Lower leg skin (tissue), 4 donors: ENCODE data around the gene GABRB2. TPM values are rescaled to one million over a fixed set of nuclear protein-coding genes. Genes with fewer than 3 reads are reported as not detected.

Source experiments
- DNase-seq, 2 donors: peaks; one replicate each; pipeline ENCODE4 v3.0.0-alpha.2; 2019; ENCODE audit warnings: low spot score in 2 of 2
- H3K4me3 ChIP-seq: fragments of 200-600 bp; sonication (generic); 2 replicates; pipeline ENCODE4 v1.5.1; 2017; ENCODE audit warnings: mild to moderate bottlenecking, low read depth; ENCODE audit not compliant: poor library complexity, severe bottlenecking
- CTCF ChIP-seq, 3 donors: fragments of 450-650 bp; IDR thresholded peaks; one replicate each; pipeline ENCODE4 v1.5.1; 2016; ENCODE audit warnings: antibody characterized with exemption in 3 of 3, mild to moderate bottlenecking in 3 of 3, moderate library complexity in 2 of 3
- POLR2A ChIP-seq, 2 donors: fragments of 450-650 bp; IDR thresholded peaks; one replicate each; pipeline ENCODE4 v1.6.1; 2016 to 2017; ENCODE audit warnings: antibody characterized with exemption in 2 of 2, mild to moderate bottlenecking in 1 of 2, moderate library complexity in 1 of 2
- WGBS, 2 donors: methylation state at CpG; one replicate each; pipeline ENCODE4 v1.1.5; 2018; 5-methylcytosine and 5-hydroxymethylcytosine counted together
- intact Hi-C: fragments of 100-400 bp; cut with DNase I; formaldehyde crosslinking; loops from one replicate; pipeline ENCODE4 v1.15.0; 2023; ENCODE audit warnings: low total_unique reads
- total RNA-seq, 4 donors: library from RNA; depleted of rRNA; stranded (reverse); fragments of >200 nt; gene quantifications; one replicate each; pipeline ENCODE4 v1.1.0, GENCODE V29; 2016

The GABRB2 gene
- total RNA-seq, 4 donors from 2014 or later, result 0.19 to 0.67 (median 0.45) TPM; not detected in 1

GRCh38 chr5:161467703-161468102, 78.8 kb downstream of the GABRB2 start:
- no peak for DNase-seq
- H3K4me3 ChIP-seq, result no peak overlapping the region
- intact Hi-C loops, result no loop called here
- 81 to 86% methylated on average over 1 of the region's 1 CpG for WGBS, 2 donors
- TF ChIP-seq POLR2A (IDR thresholded peaks at IDR 0.05) (no peak), CTCF (IDR thresholded peaks at IDR 0.05) (no peak)

DNA sequence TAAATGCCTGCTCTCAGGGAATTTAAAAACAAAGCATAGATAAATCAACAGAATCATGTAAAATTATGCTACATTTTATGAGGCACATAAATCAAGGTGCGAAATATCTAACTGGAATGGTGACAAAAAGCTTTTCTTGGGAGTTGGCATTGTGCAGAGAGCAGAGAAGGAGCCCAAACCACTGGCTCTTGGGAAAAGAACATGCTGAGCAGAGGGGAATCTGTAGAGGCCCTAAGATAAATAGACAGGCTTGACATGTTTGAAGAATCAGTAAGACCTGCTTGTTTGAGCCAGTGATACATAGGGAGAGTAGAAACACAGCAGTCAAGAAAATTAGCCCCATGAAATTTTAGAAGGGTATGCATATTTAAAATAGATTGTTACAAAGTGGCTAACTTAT, 85.8 kb downstream of the GABRB2 start:
- 47 to 52% methylated on average over 1 of the region's 1 CpG for WGBS, 2 donors
- no peak overlapping the region for H3K4me3 ChIP-seq
- no peak for TF ChIP-seq CTCF (IDR thresholded peaks at IDR 0.05)
- DNase-seq, result no peak
- intact Hi-C loops, result no loop called here

DNA sequence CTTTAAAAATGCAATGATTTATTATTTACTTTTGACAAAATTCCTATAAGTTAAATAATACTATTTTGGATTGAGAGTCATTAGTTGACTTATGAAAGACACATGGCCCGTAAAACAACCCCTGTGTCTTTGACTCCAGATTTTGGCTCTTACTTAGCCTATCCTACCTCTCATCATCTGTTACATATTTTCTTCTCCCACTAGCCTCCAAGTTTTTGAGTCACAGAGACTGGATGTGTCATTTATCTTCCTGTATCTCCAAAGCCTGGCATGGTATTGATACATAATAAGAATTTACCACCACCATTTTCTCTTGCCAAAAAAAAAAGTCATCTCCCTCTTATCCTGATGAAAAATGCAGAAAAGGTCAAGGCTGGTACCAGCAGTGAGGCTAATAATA, 99.9 kb downstream of the GABRB2 start:
- DNase-seq, result no peak
- H3K4me3 ChIP-seq, result no peak overlapping the region
- WGBS, 2 donors, result 66% methylated on average over 1 of the region's 1 CpG
- intact Hi-C loops, result no loop called here
- TF ChIP-seq CTCF (IDR thresholded peaks at IDR 0.05) (no peak), POLR2A (IDR thresholded peaks at IDR 0.05) (no peak)

DNA sequence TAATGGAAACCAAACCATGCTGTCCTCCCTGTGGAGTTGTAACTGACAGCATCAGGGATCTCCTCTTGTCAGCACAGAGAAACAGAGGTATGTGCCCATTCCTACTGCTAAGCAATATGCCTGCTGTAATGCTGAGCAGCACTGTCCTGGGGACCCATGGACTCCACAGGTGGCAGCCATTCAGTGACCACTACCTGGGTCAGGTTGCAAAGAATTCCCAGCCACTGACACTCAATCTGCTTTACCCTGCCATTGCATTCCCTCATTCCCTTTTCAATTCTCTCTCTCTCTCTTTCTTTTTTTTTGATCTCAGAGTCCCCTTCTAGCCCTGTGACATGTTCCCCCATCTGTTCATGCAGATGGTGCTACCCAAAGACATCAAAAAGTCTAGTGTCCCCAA, 104.1 kb downstream of the GABRB2 start:
- no peak for DNase-seq
- TF ChIP-seq CTCF (IDR thresholded peaks at IDR 0.05) (no peak), POLR2A (IDR thresholded peaks at IDR 0.05) (no peak)
- intact Hi-C loops, result no loop called here
- no peak overlapping the region for H3K4me3 ChIP-seq

DNA sequence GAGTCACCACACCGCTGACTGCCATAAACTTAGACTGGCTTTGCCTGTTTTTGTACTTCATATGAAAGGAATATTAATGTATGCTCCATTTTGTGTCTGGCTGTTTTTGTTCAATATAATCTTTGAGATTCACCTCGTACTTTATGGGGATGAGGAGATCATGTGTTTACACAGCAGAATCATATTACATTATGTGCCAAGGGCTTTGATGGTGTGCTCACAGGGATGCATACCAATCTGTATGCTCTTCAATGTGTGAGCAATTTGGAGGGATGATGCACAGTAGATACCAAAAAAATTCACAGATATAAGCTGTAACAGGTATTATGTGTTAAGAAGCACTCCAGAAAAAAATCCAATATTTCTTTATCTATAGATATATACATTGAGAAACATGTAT, 113.7 kb downstream of the GABRB2 start:
- no peak overlapping the region for H3K4me3 ChIP-seq
- WGBS, 2 donors, result 48 to 52% methylated on average over 2 of the region's 2 CpGs
- TF ChIP-seq CTCF (IDR thresholded peaks at IDR 0.05), result no peak
- no peak for TF ChIP-seq POLR2A (IDR thresholded peaks at IDR 0.05)
- no peak for DNase-seq
- intact Hi-C loops, result no loop called here

DNA sequence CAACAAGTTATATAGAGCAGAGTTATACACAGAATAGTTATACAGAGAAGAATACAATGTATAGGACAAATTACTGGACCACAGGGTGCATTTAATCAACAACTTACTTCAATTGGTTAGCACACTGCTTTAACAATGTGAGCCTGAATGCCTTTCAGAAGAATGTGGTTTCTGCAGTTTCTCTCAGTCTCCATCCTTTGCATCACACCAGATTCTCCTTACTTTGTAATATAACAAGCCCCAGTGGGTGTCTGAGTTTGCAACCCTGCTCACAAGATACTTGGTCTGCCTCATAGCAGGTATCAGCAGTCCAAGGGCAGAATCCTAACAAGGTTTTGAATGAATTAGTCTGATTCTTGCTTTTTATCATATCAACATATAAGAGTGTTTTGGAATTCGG, 114.6 kb downstream of the GABRB2 start:
- no peak for TF ChIP-seq CTCF (IDR thresholded peaks at IDR 0.05)
- TF ChIP-seq POLR2A (IDR thresholded peaks at IDR 0.05), result no peak
- no peak for DNase-seq
- intact Hi-C loops, result no loop called here
- no peak overlapping the region for H3K4me3 ChIP-seq
- WGBS, 2 donors, result 85 to 88% methylated on average over 1 of the region's 1 CpG
